Body of pancreas (tissue), 4 donors: ENCODE data around the gene RIPK4.

Experiments
- POLR2A ChIP-seq, 3 donors: fragments of 450-650 bp; IDR thresholded peaks; one replicate each; pipeline ENCODE4 v1.6.1; 2016; ENCODE audit warnings: antibody characterized with exemption in 3 of 3, mild to moderate bottlenecking in 2 of 3
- TF ChIP-seq, protein P1 (sequence below), 7 experiments: fragments of 450-650 bp in 4 of 7; fragments of 200-600 bp in 3 of 7; sonication (generic) in 3 of 7; IDR thresholded peaks; one replicate each; pipeline ENCODE4 v1.5.1; 2016 to 2019; ENCODE audit warnings: antibody characterized with exemption in 7 of 7

DNA sequence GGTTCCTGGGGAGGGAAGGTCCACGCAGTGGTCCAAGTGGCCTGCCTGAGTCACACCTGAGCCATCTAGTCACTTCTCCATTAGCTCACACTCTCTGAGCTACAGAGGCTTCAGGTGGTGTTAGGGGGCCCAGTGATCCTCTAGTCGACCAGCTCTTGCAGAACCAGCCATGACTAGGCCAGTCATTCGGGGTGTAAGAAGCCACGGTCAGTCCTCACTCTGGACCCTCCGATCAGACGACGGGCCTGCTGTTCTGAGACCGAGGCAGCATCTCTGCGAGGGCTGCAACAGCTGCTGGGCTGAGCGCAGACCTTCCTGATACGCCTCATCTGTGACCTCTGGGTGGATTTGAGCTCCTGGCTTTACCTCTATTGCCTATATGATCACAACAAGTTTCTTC is 68.8 kb downstream of the RIPK4 start:
- TF ChIP-seq, protein P1, sequence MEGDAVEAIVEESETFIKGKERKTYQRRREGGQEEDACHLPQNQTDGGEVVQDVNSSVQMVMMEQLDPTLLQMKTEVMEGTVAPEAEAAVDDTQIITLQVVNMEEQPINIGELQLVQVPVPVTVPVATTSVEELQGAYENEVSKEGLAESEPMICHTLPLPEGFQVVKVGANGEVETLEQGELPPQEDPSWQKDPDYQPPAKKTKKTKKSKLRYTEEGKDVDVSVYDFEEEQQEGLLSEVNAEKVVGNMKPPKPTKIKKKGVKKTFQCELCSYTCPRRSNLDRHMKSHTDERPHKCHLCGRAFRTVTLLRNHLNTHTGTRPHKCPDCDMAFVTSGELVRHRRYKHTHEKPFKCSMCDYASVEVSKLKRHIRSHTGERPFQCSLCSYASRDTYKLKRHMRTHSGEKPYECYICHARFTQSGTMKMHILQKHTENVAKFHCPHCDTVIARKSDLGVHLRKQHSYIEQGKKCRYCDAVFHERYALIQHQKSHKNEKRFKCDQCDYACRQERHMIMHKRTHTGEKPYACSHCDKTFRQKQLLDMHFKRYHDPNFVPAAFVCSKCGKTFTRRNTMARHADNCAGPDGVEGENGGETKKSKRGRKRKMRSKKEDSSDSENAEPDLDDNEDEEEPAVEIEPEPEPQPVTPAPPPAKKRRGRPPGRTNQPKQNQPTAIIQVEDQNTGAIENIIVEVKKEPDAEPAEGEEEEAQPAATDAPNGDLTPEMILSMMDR (IDR thresholded peaks at IDR 0.05) = no peak
- TF ChIP-seq POLR2A (IDR thresholded peaks at IDR 0.05) = no peak
